ENCODE measurements around the gene ZNF730. TPM values are rescaled to one million over a fixed set of nuclear protein-coding genes. Genes with fewer than 3 reads are reported as not detected.
"Not testable (repeated sequence)": the region's sequence is repeated elsewhere in the genome, so short reads cannot be mapped to it uniquely, and the experiment has no call there.

Gene ZNF730
- total and polyA plus RNA-seq, 12 donors, result 0.01 to 0.72 (median 0.25) TPM; not detected in 2

- Histone ChIP-seq H3K36me3 (peaks cover 0 to 10% (median 0%) of the 10 kb centered on the region in 9 donors), H3K9me3 (peaks cover 0 to 21% (median 0%) of the 10 kb centered on the region in 11 donors), H3K4me1 (no peaks in the 10 kb centered on the region), H3K27ac (no peak overlapping the region), H3K27me3 (no peaks in the 10 kb centered on the region), H3K4me3 (no peak overlapping the region)
- intact Hi-C loops (cut with DNase I), result no loop called here
- ATAC-seq (no peak), DNase-seq (no peak)
- TF ChIP-seq CTCF (IDR thresholded peaks at IDR 0.05), result no peak
- 95 to 96% methylated on average over 4 of the region's 4 CpGs for WGBS, 2 donors
Observed at GRCh38 chr19:23098988-23099387, 17.8 kb upstream of the ZNF730 start.

- H3K4me3 ChIP-seq, result no peak overlapping the region
- TF ChIP-seq CTCF (IDR thresholded peaks at IDR 0.05), result no peak
- ATAC-seq (no peak), DNase-seq (no peak)
- peaks cover 0 to 10% (median 0%) of the 10 kb centered on the region in 9 donors for H3K36me3 ChIP-seq
- H3K9me3 ChIP-seq, result peaks cover 0 to 11% (median 0%) of the 10 kb centered on the region in 11 donors
- H3K27ac ChIP-seq, result no peak overlapping the region
- no peaks in the 10 kb centered on the region for H3K4me1 ChIP-seq
- 96 to 97% methylated on average over 7 of the region's 7 CpGs for WGBS, 2 donors
- H3K27me3 ChIP-seq, result no peaks in the 10 kb centered on the region
- intact Hi-C loops (cut with DNase I), result no loop called here
Observed at GRCh38 chr19:23099966-23100365, 16.9 kb upstream of the ZNF730 start.

- peaks cover 0 to 3% (median 0%) of the 10 kb centered on the region in 11 donors for H3K9me3 ChIP-seq
- 95 to 97% methylated on average over 4 of the region's 4 CpGs for WGBS, 2 donors
- DNase-seq (no peak), ATAC-seq (no peak)
- no peaks in the 10 kb centered on the region for H3K27me3 ChIP-seq
- H3K36me3 ChIP-seq, result peaks cover 0 to 3% (median 0%) of the 10 kb centered on the region in 9 donors
- no peak overlapping the region for H3K27ac ChIP-seq
- H3K4me1 ChIP-seq, result no peaks in the 10 kb centered on the region
- no peak overlapping the region for H3K4me3 ChIP-seq
- no peak for TF ChIP-seq CTCF (IDR thresholded peaks at IDR 0.05)
- intact Hi-C loops (cut with DNase I), result no loop called here
Observed at GRCh38 chr19:23101241-23101640, 15.6 kb upstream of the ZNF730 start.

GRCh38 chr19:23118400-23118799 is 1.6 kb downstream of the ZNF730 start:
- intact Hi-C loops (cut with DNase I), result loop anchor here in 1 of 10 donors (10.0 kb wide), 1 partner anchor 136 kb away; the partner anchor contains the start of gene ZNF724
- ATAC-seq (no peak), DNase-seq (no peak)

GRCh38 chr19:23134211-23134610 is 17.4 kb downstream of the ZNF730 start:
- H3K36me3 ChIP-seq; H3K4me3 ChIP-seq; H3K27me3 ChIP-seq; H3K27ac ChIP-seq; DNase-seq; intact Hi-C loops (cut with DNase I); H3K4me1 ChIP-seq; ATAC-seq: not testable (repeated sequence)
- WGBS, 2 donors, result 87 to 97% methylated on average over 10 to 24 of the region's 24 CpGs
- peaks cover 0 to 47% (median 0%) of the 10 kb centered on the region in 11 donors for H3K9me3 ChIP-seq

More at GRCh38 chr19:23118400-23118799, 1.6 kb downstream of the ZNF730 start:
- no peak overlapping the region for H3K4me3 ChIP-seq
- H3K4me1 ChIP-seq, result peaks cover 0 to 9% (median 6%) of the 10 kb centered on the region in 9 donors
- no peaks in the 10 kb centered on the region for H3K36me3 ChIP-seq
- no peak overlapping the region for H3K27ac ChIP-seq
- no peaks in the 10 kb centered on the region for H3K27me3 ChIP-seq
- 77 to 79% methylated on average over 3 of the region's 3 CpGs for WGBS, 2 donors
- peaks cover 0 to 6% (median 0%) of the 10 kb centered on the region in 11 donors for H3K9me3 ChIP-seq
- no peak for TF ChIP-seq CTCF (IDR thresholded peaks at IDR 0.05)

All from heart right ventricle (tissue), 16 donors.